Ovary (tissue), 9 donors: ENCODE measurements around the gene IL1RAPL2. TPM values are rescaled to one million over a fixed set of nuclear protein-coding genes. Genes with fewer than 3 reads are reported as not detected.

Experiments
- DNase-seq, 5 donors: peaks; one replicate each; pipeline ENCODE4 v3.0.0-alpha.2; 2019 to 2020
- H3K27ac ChIP-seq, 2 donors: fragments of 200-600 bp; one replicate each; pipeline versions ENCODE4 v1.5.1 to v1.8.0; 2019 to 2022
- H3K27me3 ChIP-seq: fragments of 200-600 bp; one replicate; pipeline ENCODE4 v1.8.0; 2022
- H3K36me3 ChIP-seq: fragments of 200-600 bp; sonication (generic); one replicate; pipeline ENCODE4 v1.5.1; 2019
- H3K4me1 ChIP-seq: one replicate; pipeline ENCODE4 v1.8.1; 2013; ENCODE audit warnings: mild to moderate bottlenecking, moderate library complexity; ENCODE audit not compliant: insufficient read depth
- H3K4me3 ChIP-seq: fragments of 200-600 bp; sonication (generic); one replicate; pipeline ENCODE4 v1.5.1; 2017
- H3K9me3 ChIP-seq, 2 donors: fragments of 200-600 bp in 1 of 2; sonication (generic) in 1 of 2; one replicate each; pipeline versions ENCODE4 v1.5.1 to v1.8.1; 2013 to 2019; ENCODE audit warnings: mild to moderate bottlenecking in 1 of 2, moderate library complexity in 1 of 2
- CTCF ChIP-seq, 3 donors: fragments of 450-650 bp in 2 of 3; fragments of 200-600 bp in 1 of 3; IDR thresholded peaks; one replicate each; pipeline versions ENCODE4 v1.5.1 to v1.8.0; 2016 to 2022; ENCODE audit warnings: antibody characterized with exemption in 3 of 3, mild to moderate bottlenecking in 1 of 3
- EP300 ChIP-seq: sonication (generic); formaldehyde crosslinking; IDR thresholded peaks from one replicate; pipeline ENCODE4 v1.6.1; 2017; ENCODE audit warnings: antibody characterized with exemption
- POLR2A ChIP-seq: fragments of 450-650 bp; IDR thresholded peaks from one replicate; pipeline ENCODE4 v1.6.1; 2017; ENCODE audit warnings: antibody characterized with exemption, mild to moderate bottlenecking, moderate library complexity
- WGBS, 3 donors: extraction: QIAGEN DNeasy Blood & Tissue Kit in 1 of 3; methylation state at CpG; one replicate each; pipeline versions ENCODE4 v1.1.5 to v1.1.7; 2013 to 2017; 5-methylcytosine and 5-hydroxymethylcytosine counted together
- intact Hi-C, 4 donors: fragments of 100-400 bp; cut with DNase I; formaldehyde crosslinking; loops; one replicate each; pipeline versions ENCODE4 v1.11.0 to v1.15.1; 2022 to 2023
- polyA plus RNA-seq, 2 donors: library from polyadenylated mRNA; stranded (reverse); fragments of 200-250 nt in 1 of 2; fragments of 350-450 nt in 1 of 2; fragmentation: Illumina TruSeq in 1 of 2; extraction: RNeasy Lipid Tissue Mini Kit (QIAGEN cat#74804) in 1 of 2; gene quantifications; one replicate each; pipeline ENCODE4 v1.2.3, GENCODE V29; 2013 to 2014
- total RNA-seq, 7 donors: library from RNA; depleted of rRNA in 2 of 7; stranded (reverse); fragments of >200 nt in 2 of 7; fragmentation: NEBNext Ultra II Directional in 3 of 7; extraction: Animal tissue kit (Norgen Biotek cat#: 25700) in 3 of 7; gene quantifications; one replicate each; pipeline versions ENCODE4 v1.1.0 to v1.2.4, GENCODE V29; 2016 to 2023
- donor health status: DM: no; HTN: no; CAD: no; lungs with moderate emphysema.
- donor health status: DM: no; HTN: no; CAD: no.
- donor health status: Bipolar disorder and iron deficiency.
- donor health status: DM: yes; HTN: yes; CAD: no.
- donor health status: DM: no; HTN: no; CAD: no.
- donor health status: DM: yes; HTN: yes; CAD: no.

The IL1RAPL2 gene
- total and polyA plus RNA-seq, 9 donors, result 0.08 to 1.1 (median 0.32) TPM; not detected in 3

GRCh38 chrX:105260291-105261043 lies 694.5 kb downstream of the IL1RAPL2 start:
- Histone ChIP-seq H3K27ac (no peak overlapping the region), H3K36me3 (no peaks in the 10 kb centered on the region), H3K9me3 (no peaks in the 10 kb centered on the region), H3K4me3 (no peak overlapping the region), H3K27me3 (no peaks in the 10 kb centered on the region), H3K4me1 (no peaks in the 10 kb centered on the region)
- TF ChIP-seq EP300 (no peak), CTCF (IDR thresholded peaks at IDR 0.05) (no peak), POLR2A (no peak)
- intact Hi-C loops, result no loop called here
- 48 to 56% (median 54%) methylated on average over 8 of the region's 8 CpGs for WGBS, 3 donors
- peak in 1 of 5 donors; percentile 20 for DNase-seq

DNA sequence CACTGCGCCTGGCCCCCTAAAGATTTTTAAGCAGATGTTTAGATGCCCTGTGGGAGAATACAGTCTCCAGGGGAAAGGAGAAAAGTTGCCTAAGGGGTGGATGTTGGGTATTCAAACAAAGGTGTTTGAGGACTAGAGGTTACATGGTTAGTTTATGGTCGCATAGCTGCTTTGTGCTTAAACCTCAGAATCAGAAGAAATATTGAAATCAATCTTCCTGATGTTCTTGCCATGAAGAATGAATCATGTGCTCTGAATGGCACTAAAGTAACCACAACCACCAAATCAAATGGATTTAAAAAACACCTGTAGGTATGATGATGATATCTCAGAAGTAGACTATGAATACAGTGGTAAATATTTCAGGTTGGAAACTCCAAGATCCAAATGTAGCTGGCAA lies 697.2 kb downstream of the IL1RAPL2 start:
- no peaks in the 10 kb centered on the region for H3K9me3 ChIP-seq
- WGBS, 3 donors, result 73 to 88% (median 75%) methylated on average over 2 of the region's 2 CpGs
- TF ChIP-seq POLR2A (no peak), EP300 (no peak), CTCF (IDR thresholded peaks at IDR 0.05) (no peak)

DNA sequence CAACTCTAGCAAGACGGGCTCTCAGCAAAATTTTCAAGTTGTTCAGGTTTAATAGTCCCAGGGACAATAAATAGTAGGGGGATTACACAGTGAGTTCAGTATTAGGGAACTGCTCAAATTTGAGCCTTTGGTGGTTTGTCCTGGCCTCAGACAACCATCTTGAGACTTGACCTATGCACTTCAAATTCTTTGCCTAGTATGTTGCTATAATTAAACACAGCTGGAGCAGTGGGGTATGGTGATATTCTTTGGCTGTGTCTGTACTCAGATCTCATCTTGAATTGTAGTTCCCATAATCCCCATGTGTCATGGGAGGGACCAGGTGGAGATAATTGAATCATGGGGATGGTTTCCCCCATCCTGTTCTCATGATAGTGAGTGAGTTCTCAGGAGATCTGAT lies 697.8 kb downstream of the IL1RAPL2 start:
- Histone ChIP-seq H3K4me3 (no peak overlapping the region), H3K4me1 (no peaks in the 10 kb centered on the region), H3K36me3 (no peaks in the 10 kb centered on the region), H3K27me3 (no peaks in the 10 kb centered on the region), H3K27ac (no peak overlapping the region), H3K9me3 (no peaks in the 10 kb centered on the region)
- intact Hi-C loops, result no loop called here
- DNase-seq, result no peak
- no peak for TF ChIP-seq EP300
- no peak for TF ChIP-seq POLR2A
- TF ChIP-seq CTCF (IDR thresholded peaks at IDR 0.05), result no peak
- 71 to 85% (median 83%) methylated on average over 1 of the region's 1 CpG for WGBS, 3 donors

More for the DNA sequence above, 697.2 kb downstream of the IL1RAPL2 start:
- no peaks in the 10 kb centered on the region for H3K4me1 ChIP-seq
- no peak for DNase-seq
- intact Hi-C loops, result no loop called here
- no peaks in the 10 kb centered on the region for H3K36me3 ChIP-seq
- no peaks in the 10 kb centered on the region for H3K27me3 ChIP-seq
- H3K27ac ChIP-seq, result no peak overlapping the region
- no peak overlapping the region for H3K4me3 ChIP-seq

DNA sequence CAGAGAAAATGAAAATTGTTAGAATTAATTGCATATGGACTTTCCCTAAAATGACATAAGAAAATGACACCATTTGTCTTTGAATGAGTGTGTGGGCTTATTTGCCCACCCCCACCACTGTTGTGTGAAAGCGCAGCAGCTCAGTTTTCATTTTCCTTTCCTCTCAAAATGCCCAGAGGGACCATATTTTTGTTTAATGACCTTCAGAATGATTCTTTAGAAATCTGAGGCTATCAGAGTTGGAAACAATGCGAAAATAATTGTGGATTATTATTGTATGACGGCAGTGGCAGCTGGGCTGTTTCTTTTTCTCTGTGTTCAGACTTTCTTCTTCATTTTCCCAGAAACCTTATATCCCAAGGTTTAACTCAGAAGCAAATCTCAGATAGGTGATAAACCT lies 699.1 kb downstream of the IL1RAPL2 start:
- DNase-seq, result no peak
- Histone ChIP-seq H3K4me1 (no peaks in the 10 kb centered on the region), H3K4me3 (no peak overlapping the region), H3K27ac (no peak overlapping the region), H3K9me3 (no peaks in the 10 kb centered on the region), H3K27me3 (no peaks in the 10 kb centered on the region), H3K36me3 (no peaks in the 10 kb centered on the region)
- intact Hi-C loops, result no loop called here
- no peak for TF ChIP-seq POLR2A
- TF ChIP-seq CTCF (IDR thresholded peaks at IDR 0.05), result no peak
- no peak for TF ChIP-seq EP300
- WGBS, 3 donors, result 19 to 35% (median 24%) methylated on average over 3 of the region's 3 CpGs
